Stomach (tissue), 4 donors: ENCODE results near the gene RNF13.

ENCODE experiments used
- EP300 ChIP-seq: sonication (generic); formaldehyde crosslinking; IDR thresholded peaks from one replicate; pipeline ENCODE4 v1.6.1; 2017; ENCODE audit warnings: antibody characterized with exemption
- TF ChIP-seq, protein P1 (sequence below), 7 experiments: fragments of 450-650 bp in 4 of 7; fragments of 200-600 bp in 3 of 7; sonication (generic) in 3 of 7; IDR thresholded peaks; one replicate each; pipeline ENCODE4 v1.5.1; 2016 to 2019; ENCODE audit warnings: antibody characterized with exemption in 7 of 7, control low read depth in 2 of 7, mild to moderate bottlenecking in 1 of 7

- TF ChIP-seq, protein P1, sequence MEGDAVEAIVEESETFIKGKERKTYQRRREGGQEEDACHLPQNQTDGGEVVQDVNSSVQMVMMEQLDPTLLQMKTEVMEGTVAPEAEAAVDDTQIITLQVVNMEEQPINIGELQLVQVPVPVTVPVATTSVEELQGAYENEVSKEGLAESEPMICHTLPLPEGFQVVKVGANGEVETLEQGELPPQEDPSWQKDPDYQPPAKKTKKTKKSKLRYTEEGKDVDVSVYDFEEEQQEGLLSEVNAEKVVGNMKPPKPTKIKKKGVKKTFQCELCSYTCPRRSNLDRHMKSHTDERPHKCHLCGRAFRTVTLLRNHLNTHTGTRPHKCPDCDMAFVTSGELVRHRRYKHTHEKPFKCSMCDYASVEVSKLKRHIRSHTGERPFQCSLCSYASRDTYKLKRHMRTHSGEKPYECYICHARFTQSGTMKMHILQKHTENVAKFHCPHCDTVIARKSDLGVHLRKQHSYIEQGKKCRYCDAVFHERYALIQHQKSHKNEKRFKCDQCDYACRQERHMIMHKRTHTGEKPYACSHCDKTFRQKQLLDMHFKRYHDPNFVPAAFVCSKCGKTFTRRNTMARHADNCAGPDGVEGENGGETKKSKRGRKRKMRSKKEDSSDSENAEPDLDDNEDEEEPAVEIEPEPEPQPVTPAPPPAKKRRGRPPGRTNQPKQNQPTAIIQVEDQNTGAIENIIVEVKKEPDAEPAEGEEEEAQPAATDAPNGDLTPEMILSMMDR (IDR thresholded peaks at IDR 0.05): no peak
- no peak for TF ChIP-seq EP300
Measured at GRCh38 chr3:149917124-149917667, 104.2 kb downstream of the RNF13 start.
